ENCODE data around the gene RABL3.
"Not testable (repeated sequence)": the region's sequence is repeated elsewhere in the genome, so short reads cannot be mapped to it uniquely, and the experiment has no call there.

The RABL3 gene

DNA sequence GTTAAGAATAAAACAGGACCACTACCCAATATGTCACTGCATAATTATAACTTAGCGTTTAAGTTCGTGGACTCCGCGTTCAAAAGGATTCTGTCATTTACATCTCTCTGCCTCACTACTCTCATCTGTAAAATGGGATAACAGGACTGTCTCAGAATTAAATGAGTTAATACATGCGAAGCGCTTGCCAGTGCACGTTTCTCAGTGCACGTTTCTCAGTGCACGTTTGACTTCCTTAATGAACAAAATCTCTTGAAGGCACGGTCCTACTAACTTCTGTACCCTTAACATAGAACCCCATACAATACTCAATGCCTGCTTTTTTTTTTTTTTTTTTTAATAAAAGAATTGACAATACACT, 499 bp downstream of the RABL3 start:
- peak overlapping the region; percentile 91 for H3K4me3 ChIP-seq (ENCODE audit: control insufficient read depth, low read depth, low read length)
- DNase-seq (ENCODE audit: low read depth), result no peak
- TF ChIP-seq, protein P1, sequence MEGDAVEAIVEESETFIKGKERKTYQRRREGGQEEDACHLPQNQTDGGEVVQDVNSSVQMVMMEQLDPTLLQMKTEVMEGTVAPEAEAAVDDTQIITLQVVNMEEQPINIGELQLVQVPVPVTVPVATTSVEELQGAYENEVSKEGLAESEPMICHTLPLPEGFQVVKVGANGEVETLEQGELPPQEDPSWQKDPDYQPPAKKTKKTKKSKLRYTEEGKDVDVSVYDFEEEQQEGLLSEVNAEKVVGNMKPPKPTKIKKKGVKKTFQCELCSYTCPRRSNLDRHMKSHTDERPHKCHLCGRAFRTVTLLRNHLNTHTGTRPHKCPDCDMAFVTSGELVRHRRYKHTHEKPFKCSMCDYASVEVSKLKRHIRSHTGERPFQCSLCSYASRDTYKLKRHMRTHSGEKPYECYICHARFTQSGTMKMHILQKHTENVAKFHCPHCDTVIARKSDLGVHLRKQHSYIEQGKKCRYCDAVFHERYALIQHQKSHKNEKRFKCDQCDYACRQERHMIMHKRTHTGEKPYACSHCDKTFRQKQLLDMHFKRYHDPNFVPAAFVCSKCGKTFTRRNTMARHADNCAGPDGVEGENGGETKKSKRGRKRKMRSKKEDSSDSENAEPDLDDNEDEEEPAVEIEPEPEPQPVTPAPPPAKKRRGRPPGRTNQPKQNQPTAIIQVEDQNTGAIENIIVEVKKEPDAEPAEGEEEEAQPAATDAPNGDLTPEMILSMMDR (IDR thresholded peaks at IDR 0.05; ENCODE audit: control insufficient read depth, insufficient read depth, low read depth, low read length, missing control alignments), result no peak

DNA sequence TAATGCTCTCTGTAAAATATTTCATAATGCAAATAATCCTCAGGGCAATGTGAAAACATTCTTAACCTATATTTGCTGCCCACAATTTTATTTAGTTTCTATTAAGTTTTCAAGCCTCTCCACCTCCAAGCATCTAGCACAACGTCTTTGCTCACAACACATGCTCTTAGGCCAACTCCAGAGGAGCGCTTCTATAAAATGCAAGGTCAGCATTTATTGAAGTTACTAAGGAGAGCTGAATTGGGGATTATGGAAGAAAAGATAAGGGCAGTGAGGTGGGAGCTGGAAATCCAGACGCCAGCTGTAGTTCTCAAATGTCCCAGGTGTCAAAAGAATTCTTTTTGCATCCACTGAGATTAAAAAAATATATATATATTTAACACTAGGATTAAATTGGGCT, 996 bp downstream of the RABL3 start:
- TF ChIP-seq, protein P1 (IDR thresholded peaks at IDR 0.05; ENCODE audit: control insufficient read depth, insufficient read depth, low read depth, low read length, missing control alignments), result no peak
- H3K4me3 ChIP-seq (ENCODE audit: control insufficient read depth, low read depth, low read length), result no peak overlapping the region; the same call in 1 of the 2 replicates
- no peak for DNase-seq (ENCODE audit: low read depth)

DNA sequence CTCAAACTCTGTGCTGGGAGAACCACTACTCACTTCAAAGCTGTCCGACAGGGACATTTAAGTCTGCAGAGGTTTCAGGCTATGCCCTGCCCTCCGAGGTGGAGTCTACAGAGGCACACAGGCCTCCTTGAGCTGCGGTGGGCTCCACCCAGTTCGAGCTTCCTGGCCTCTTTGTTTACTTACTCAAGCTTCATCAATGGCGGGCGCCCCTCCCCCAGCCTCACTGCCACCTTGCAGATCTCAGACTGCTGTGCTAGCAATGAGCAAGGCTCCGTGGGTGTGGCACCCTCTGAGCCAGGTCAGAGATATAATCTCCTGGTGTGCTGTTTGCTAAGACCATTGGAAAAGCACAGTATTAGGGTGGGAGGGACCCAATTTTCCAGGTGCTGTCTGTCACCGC, 4.3 kb downstream of the RABL3 start:
- not testable (repeated sequence) for DNase-seq (ENCODE audit: low read depth); H3K4me3 ChIP-seq (ENCODE audit: control insufficient read depth, low read depth, low read length)

DNA sequence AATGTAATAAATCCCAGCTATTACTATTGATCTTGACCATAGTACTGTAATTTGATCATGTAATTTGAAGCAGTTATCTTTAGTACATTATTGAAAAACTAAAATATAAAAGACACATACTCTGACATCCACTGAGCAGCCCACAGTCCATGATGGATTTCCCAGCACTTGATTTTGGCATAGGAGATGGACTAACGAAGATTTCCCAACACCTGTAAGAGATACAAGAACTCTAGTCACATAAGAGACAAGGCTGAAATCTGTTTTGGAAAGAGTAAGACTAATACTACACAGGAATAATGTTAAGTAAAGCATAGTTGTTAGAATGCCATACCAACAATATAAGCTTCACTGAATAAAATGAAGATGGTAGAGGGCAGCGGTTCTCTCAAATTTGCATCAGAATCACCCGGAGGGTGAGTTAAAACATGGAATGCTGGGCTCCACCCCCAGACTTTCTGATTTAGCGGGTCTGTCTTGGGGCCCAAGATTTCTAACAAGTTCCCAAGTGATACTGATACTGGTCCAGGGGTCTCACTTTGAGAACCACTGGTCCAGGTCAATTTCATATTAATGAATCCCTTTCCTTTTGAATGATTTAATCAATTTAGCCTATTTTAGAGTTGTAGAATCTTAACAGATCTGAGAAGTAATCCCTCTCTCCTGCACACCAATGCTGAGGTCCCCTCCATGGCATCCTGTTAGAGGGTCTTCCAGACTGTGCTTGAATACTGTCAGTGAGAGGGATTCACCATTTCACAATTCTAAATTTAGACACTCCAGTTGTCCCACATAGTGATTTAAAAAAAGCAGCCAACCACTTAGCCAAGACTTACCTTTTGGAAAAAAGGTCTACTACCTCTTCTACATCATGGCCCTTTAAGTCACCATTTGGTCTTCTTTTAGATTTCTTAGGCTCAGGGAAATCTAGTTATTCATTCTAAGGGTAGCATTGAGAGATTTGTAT, 11.5 kb downstream of the RABL3 start:
- DNase-seq (ENCODE audit: low read depth), result no peak
- TF ChIP-seq, protein P1 (IDR thresholded peaks at IDR 0.05; ENCODE audit: control insufficient read depth, insufficient read depth, low read depth, low read length, missing control alignments), result no peak
- no peak overlapping the region for H3K4me3 ChIP-seq (ENCODE audit: control insufficient read depth, low read depth, low read length)

DNA sequence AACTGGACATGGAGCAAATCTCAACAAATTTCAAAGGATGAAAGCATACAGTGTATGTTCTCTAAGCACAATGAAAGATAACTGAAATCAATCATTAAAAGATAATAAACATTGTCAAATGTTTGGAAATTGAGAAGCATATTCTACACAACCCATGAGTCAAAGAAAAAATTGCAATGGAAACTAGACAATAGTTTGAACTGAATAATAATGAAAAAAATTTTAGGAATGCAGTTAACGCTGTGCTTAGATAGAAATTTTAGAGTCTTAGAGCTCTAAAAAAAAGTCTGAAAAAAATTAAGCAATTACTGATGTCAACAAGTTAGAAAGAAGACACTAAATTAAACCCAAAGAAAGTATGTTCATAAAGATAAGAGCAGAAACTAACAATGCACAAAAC, 15.5 kb downstream of the RABL3 start:
- TF ChIP-seq, protein P1 (IDR thresholded peaks at IDR 0.05; ENCODE audit: control insufficient read depth, insufficient read depth, low read depth, low read length, missing control alignments), result no peak
- DNase-seq (ENCODE audit: low read depth), result no peak
- no peak overlapping the region for H3K4me3 ChIP-seq (ENCODE audit: control insufficient read depth, low read depth, low read length)

DNA sequence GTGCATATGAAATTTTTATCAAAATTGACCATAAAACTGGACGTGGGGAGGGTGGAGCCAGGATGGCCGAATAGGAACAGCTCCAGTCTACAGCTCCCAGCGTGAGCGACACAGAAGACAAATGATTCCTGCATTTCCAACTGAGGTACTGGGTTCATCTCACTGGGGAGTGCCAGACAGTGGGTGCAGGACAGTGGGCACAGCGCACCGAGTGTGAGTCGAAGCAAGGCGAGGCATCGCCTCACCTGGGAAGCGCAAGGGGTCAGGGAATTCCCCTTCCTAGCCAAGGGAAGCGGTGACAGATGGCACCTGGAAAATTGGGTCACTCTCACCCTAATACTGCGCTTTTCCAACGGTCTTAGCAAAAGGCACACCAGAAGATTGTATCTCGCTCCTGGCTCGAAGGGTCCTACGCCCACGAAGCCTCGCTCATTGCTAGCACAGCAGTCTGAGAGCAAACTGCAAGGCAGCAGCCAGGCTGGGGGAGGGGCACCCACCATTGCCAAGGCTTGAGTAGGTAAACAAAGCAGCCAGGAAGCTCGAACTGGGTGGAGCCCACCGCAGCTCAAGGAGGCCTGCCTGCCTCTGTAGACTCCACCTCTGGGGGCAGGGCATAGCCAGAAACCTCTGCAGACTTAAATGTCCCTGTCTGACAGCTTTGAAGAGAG, 23.0 kb downstream of the RABL3 start:
- H3K4me3 ChIP-seq (ENCODE audit: control insufficient read depth, low read depth, low read length), result not testable (repeated sequence)

DNA sequence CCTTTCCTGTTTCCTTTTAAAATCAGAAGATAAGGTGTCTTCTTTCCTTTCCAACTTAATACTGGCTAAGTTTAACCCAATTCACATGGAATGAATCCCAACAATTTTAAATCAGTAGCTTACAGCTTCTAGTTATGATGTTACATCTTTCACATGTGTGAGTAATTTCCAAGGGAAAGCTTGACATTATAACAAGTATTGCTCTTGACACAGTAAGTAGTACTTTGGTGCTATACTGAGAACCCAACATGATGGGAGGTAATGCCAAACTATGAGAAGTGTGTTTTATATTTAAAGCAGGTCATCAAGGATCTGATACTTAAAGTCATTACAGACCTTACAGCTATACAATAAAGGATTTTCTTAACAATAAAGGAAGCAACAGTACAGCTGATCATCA, 29.1 kb downstream of the RABL3 start:
- H3K4me3 ChIP-seq (ENCODE audit: control insufficient read depth, low read depth, low read length), result no peak overlapping the region
- no peak for DNase-seq (ENCODE audit: low read depth)
- TF ChIP-seq, protein P1 (IDR thresholded peaks at IDR 0.05; ENCODE audit: control insufficient read depth, insufficient read depth, low read depth, low read length, missing control alignments), result no peak

More for the DNA sequence above, 23.0 kb downstream of the RABL3 start:
- not testable (repeated sequence) for DNase-seq (ENCODE audit: low read depth)

All from AG09309 (cell line).